Erythroblast (primary cell): ENCODE measurements around the gene SMCHD1.
"Not testable (repeated sequence)": the region's sequence is repeated elsewhere in the genome, so short reads cannot be mapped to it uniquely, and the experiment has no call there.

ENCODE experiments used
- DNase-seq, 2 experiments: peaks; one replicate each; lab custom pipeline; 2025; lab: John Stamatoyannopoulos, UW
- GATA1 ChIP-seq: IDR thresholded peaks from 2 replicates; pipeline ENCODE4 v1.6.1; 2011; ENCODE audit warnings: low read depth, mild to moderate bottlenecking, control low read depth, low read length, moderate library complexity
- POLR2A ChIP-seq: IDR thresholded peaks from 2 replicates; pipeline ENCODE4 v1.6.1; 2011; ENCODE audit warnings: mild to moderate bottlenecking, low read length

SMCHD1 gene

GRCh38 chr18:2827061-2827460 is 171.5 kb downstream of the SMCHD1 start:
- TF ChIP-seq GATA1 = no peak
- TF ChIP-seq POLR2A = no peak
- no peak for DNase-seq

GRCh38 chr18:2836118-2836517 is 180.6 kb downstream of the SMCHD1 start:
- DNase-seq = not testable (repeated sequence)

- DNase-seq = not testable (repeated sequence)
These were observed 181.8 kb downstream of the SMCHD1 start for GRCh38 chr18:2837290-2837689.

- no peak for TF ChIP-seq GATA1
- no peak for TF ChIP-seq POLR2A
- DNase-seq = no peak
These were observed 183.7 kb downstream of the SMCHD1 start for GRCh38 chr18:2839202-2839601.

- TF ChIP-seq GATA1 = no peak
- DNase-seq = no peak
These were observed 185.0 kb downstream of the SMCHD1 start for GRCh38 chr18:2840521-2840920.

GRCh38 chr18:2843146-2843545 is 187.6 kb downstream of the SMCHD1 start:
- TF ChIP-seq POLR2A = no peak
- DNase-seq = no peak

- TF ChIP-seq GATA1 (no peak), POLR2A (no peak)
- DNase-seq = no peak
These were observed 189.6 kb downstream of the SMCHD1 start for GRCh38 chr18:2845172-2845571.

GRCh38 chr18:2846636-2847316 is 191.2 kb downstream of the SMCHD1 start, which contains the start of gene EMILIN2:
TSS of gene EMILIN2 (plus strand) at chr18:2847006. CDS start at chr18:2847189, 183 bp downstream.
- no peak for DNase-seq
- TF ChIP-seq GATA1 = no peak
- TF ChIP-seq POLR2A = peak; percentile 37

GRCh38 chr18:2847317-2848246 is 192.1 kb downstream of the SMCHD1 start:
- no peak for DNase-seq
- no peak for TF ChIP-seq POLR2A
- TF ChIP-seq GATA1 = no peak

- no peak for DNase-seq
These were observed 193.0 kb downstream of the SMCHD1 start for GRCh38 chr18:2848247-2849246.

GRCh38 chr18:2850816-2851215 is 195.3 kb downstream of the SMCHD1 start:
- no peak for DNase-seq
- TF ChIP-seq POLR2A = no peak
- TF ChIP-seq GATA1 = no peak

More at GRCh38 chr18:2848247-2849246, 193.0 kb downstream of the SMCHD1 start:
- TF ChIP-seq POLR2A (peak; percentile 41), GATA1 (no peak)

- no peak for TF ChIP-seq GATA1
- TF ChIP-seq POLR2A = no peak
- no peak for DNase-seq
These were observed 196.2 kb downstream of the SMCHD1 start for GRCh38 chr18:2851771-2852170.

- DNase-seq = not testable (repeated sequence)
These were observed 196.9 kb downstream of the SMCHD1 start for GRCh38 chr18:2852460-2852859.
